Fibroblast of lung (primary cell): ENCODE data around the gene DTX4. TPM values are rescaled to one million over a fixed set of nuclear protein-coding genes. Genes with fewer than 3 reads are reported as not detected.
A peak's percentile ranks its signal among the peaks of the same experiment; 100 is the strongest.

Experiments
- DNase-seq, 2 donors: peaks; one replicate each; pipeline versions ENCODE4 v3.0.0 to v3.0.0-alpha.2; 2010; ENCODE audit warnings: low read depth in 2 of 2
- H2AFZ ChIP-seq: 2 replicates; pipeline ENCODE4 v1.5.1; 2012; ENCODE audit warnings: low read length, control low read depth, inconsistent platforms
- H3K27ac ChIP-seq: 2 replicates; pipeline ENCODE4 v1.5.1; 2011; ENCODE audit warnings: low read length, control low read depth; ENCODE audit not compliant: insufficient read depth
- H3K27me3 ChIP-seq: 2 replicates; pipeline ENCODE4 v1.5.1; 2011; ENCODE audit warnings: mild to moderate bottlenecking, low read length; ENCODE audit not compliant: control insufficient read depth, insufficient read depth
- H3K36me3 ChIP-seq: 2 replicates; pipeline ENCODE4 v1.5.1; 2011; ENCODE audit warnings: low read length; ENCODE audit not compliant: control insufficient read depth, insufficient read depth
- H3K4me1 ChIP-seq: 2 replicates; pipeline ENCODE4 v1.5.1; 2011; ENCODE audit warnings: low read length; ENCODE audit not compliant: control insufficient read depth, insufficient read depth; ENCODE audit errors: extremely low read depth
- H3K4me2 ChIP-seq: 2 replicates; pipeline ENCODE4 v1.5.1; 2011; ENCODE audit warnings: low read length, control low read depth; ENCODE audit not compliant: insufficient read depth; ENCODE audit errors: extremely low read depth
- H3K4me3 ChIP-seq, 4 experiments: fragments of 200-600 bp in 1 of 4; sonication (generic) in 1 of 4; replicated peaks in 1 of 4; 2 replicates each; pipeline ENCODE4 v1.5.1; 2011 to 2016; ENCODE audit warnings: low read length in 4 of 4, low read depth in 3 of 4, mild to moderate bottlenecking in 3 of 4, control low read depth in 2 of 4, inconsistent platforms in 1 of 4, mixed read lengths in 1 of 4; ENCODE audit not compliant: insufficient read depth in 1 of 4; ENCODE audit errors: control extremely low read depth in 1 of 4
- H3K79me2 ChIP-seq: 2 replicates; pipeline ENCODE4 v1.5.1; 2012; ENCODE audit warnings: mild to moderate bottlenecking, low read length, inconsistent platforms; ENCODE audit not compliant: control insufficient read depth, insufficient read depth
- H3K9ac ChIP-seq: 2 replicates; pipeline ENCODE4 v1.5.1; 2011; ENCODE audit warnings: mild to moderate bottlenecking, low read length, control low read depth; ENCODE audit not compliant: insufficient read depth
- H3K9me3 ChIP-seq: 2 replicates; pipeline ENCODE4 v1.5.1; 2012; ENCODE audit warnings: low read depth, low read length; ENCODE audit not compliant: control insufficient read depth, insufficient read depth
- H4K20me1 ChIP-seq: 2 replicates; pipeline ENCODE4 v1.5.1; 2011; ENCODE audit warnings: low read length; ENCODE audit not compliant: control insufficient read depth, insufficient read depth; ENCODE audit errors: extremely low read depth
- CTCF ChIP-seq, 2 donors: IDR thresholded peaks in 1 of 2; conservative IDR thresholded peaks in 1 of 2; 1 replicate in 1 of 2; 2 replicates in 1 of 2; pipeline ENCODE4 v1.5.1; 2011 to 2012; ENCODE audit warnings: low read length in 2 of 2, control low read depth in 1 of 2, inconsistent platforms in 1 of 2, low read depth in 1 of 2, mild to moderate bottlenecking in 1 of 2
- EZH2 ChIP-seq: IDR thresholded peaks from 2 replicates; pipeline ENCODE4 v1.5.1; 2012; ENCODE audit warnings: low read length, control low read depth, mild to moderate bottlenecking; ENCODE audit errors: missing control alignments
- polyA plus RNA-seq, 2 donors: library from polyadenylated mRNA; depleted of rRNA in 1 of 2; stranded (reverse) in 1 of 2; unstranded in 1 of 2; fragments of >200 nt; gene quantifications; 2 replicates each; pipeline ENCODE4 v1.2.1, GENCODE V29; 2011 to 2012; ENCODE audit warnings: missing spikeins in 1 of 2
- total RNA-seq: library from RNA; depleted of rRNA; stranded (reverse); fragments of >200 nt; gene quantifications from 2 replicates; pipeline ENCODE4 v1.2.1, GENCODE V29; 2014

The DTX4 gene
- total and polyA plus RNA-seq, 2 donors (not counting 1 experiment from before 2014, with no cell fraction given), result 1.2 to 4.8 TPM

DNA sequence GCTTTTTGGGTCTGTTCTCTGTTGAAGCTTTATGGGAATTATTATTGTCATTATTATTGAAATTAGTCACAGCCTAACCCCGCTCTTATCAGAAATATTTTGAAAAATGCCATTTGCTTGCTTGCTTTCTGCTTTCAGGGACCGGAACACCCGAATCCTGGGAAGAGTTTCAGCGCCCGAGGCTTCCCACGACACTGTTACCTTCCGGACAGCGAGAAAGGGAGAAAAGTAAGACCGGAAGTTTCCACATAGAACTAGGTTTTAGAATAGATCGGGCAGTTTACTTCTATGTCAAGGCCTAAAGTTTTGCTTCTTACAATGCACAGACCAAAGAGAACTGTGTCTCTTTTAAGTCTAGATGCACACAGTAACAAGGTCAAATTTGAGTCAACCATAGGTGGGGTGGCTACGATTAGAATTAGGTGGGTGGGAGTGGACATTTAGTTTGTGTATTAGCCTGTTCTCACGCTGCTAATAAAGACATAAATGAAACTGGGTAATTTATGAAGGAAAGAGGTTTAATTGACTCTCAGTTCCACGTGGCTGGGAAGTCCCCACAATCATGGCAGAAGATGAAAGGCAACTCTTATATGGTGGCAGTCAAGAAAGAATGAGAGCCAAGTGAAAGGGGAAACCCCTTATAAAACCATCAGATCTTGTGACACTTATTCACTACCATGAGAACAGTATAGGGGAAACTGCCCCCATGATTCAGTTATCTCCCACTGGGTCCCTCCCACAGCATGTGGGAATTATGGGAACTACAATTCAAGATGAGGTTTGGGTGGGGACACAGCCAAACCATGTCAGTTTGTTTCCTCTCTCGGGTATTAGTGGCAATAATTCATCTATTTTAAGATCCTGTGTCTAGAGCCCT is 27.9 kb downstream of the DTX4 start:
- H4K20me1 ChIP-seq, result no peaks in the 10 kb centered on the region
- no peak overlapping the region for H2AFZ ChIP-seq
- no peak for DNase-seq
- peaks cover 6% of the 10 kb centered on the region for H3K4me1 ChIP-seq
- no peaks in the 10 kb centered on the region for H3K36me3 ChIP-seq
- no peak overlapping the region for H3K27ac ChIP-seq
- no peaks in the 10 kb centered on the region for H3K9me3 ChIP-seq
- H3K27me3 ChIP-seq, result no peaks in the 10 kb centered on the region
- no peak for TF ChIP-seq CTCF (conservative IDR thresholded peaks at IDR 0.05 in 1 of 2, IDR thresholded peaks at IDR 0.05 in 1 of 2; ENCODE audit: low read depth in 1 of 2, low read length in 2 of 2)
- no peak for TF ChIP-seq EZH2
- no peak overlapping the region for H3K4me2 ChIP-seq
- no peak overlapping the region for H3K9ac ChIP-seq
- H3K79me2 ChIP-seq, result no peaks in the 10 kb centered on the region
- no peak overlapping the region for H3K4me3 ChIP-seq

DNA sequence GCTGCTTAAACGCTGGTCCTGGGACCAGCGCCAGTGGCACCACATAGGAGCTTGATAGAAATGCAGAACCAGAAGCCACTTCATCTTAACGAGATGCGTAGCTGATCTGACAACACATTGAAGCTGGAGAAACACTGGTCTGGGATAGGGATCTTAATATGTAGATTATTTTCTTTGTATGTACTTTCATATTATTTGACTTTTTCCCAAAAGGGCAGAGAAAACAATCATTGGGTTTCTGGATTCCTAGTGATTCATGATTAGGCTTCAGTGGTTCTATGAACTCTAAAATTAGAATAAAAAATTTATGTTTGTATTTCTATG is 28.5 kb downstream of the DTX4 start:
- Histone ChIP-seq H3K27me3 (no peaks in the 10 kb centered on the region), H3K4me3 (no peak overlapping the region), H3K79me2 (no peaks in the 10 kb centered on the region), H4K20me1 (no peaks in the 10 kb centered on the region), H2AFZ (no peak overlapping the region), H3K9me3 (no peaks in the 10 kb centered on the region), H3K27ac (no peak overlapping the region), H3K4me2 (no peak overlapping the region), H3K9ac (no peak overlapping the region), H3K36me3 (no peaks in the 10 kb centered on the region), H3K4me1 (peaks cover 11% of the 10 kb centered on the region)
- DNase-seq, result no peak
- TF ChIP-seq EZH2 (no peak), CTCF (conservative IDR thresholded peaks at IDR 0.05 in 1 of 2, IDR thresholded peaks at IDR 0.05 in 1 of 2; ENCODE audit: low read depth in 1 of 2, low read length in 2 of 2) (no peak)

DNA sequence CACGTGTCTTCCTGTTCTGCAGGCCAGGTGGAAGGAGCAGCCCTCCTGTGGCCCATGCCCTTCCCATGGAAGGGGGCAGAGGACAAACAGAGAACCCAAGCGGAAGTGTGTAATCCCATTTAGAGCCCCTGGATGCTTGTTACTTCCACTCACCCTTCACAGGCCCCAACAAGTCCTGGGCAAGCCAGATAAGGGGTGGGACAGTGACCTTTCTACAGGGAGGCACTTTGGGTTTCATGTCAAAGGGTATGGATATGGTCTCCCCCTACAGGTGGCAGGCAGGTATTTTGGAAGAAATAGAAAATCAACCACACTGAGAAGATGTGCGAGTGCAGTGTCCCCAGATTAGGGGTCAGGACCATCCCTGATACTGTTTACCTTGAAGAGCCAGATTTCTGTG is 29.4 kb downstream of the DTX4 start:
- no peak overlapping the region for H3K9ac ChIP-seq
- no peak overlapping the region for H3K27ac ChIP-seq
- H3K36me3 ChIP-seq, result no peaks in the 10 kb centered on the region
- H3K9me3 ChIP-seq, result no peaks in the 10 kb centered on the region
- no peak for DNase-seq
- peaks cover 11% of the 10 kb centered on the region for H3K4me1 ChIP-seq
- H3K27me3 ChIP-seq, result no peaks in the 10 kb centered on the region
- H3K79me2 ChIP-seq, result no peaks in the 10 kb centered on the region
- H3K4me2 ChIP-seq, result no peak overlapping the region
- H3K4me3 ChIP-seq, result no peak overlapping the region
- TF ChIP-seq EZH2 (no peak), CTCF (conservative IDR thresholded peaks at IDR 0.05 in 1 of 2, IDR thresholded peaks at IDR 0.05 in 1 of 2; ENCODE audit: low read depth in 1 of 2, low read length in 2 of 2) (peak in 1 of 2 donors; percentile 26)
- no peak overlapping the region for H2AFZ ChIP-seq
- H4K20me1 ChIP-seq, result no peaks in the 10 kb centered on the region
